Rectal smooth muscle tissue (tissue), 1 donor: ENCODE measurements around the gene B9D2.

ENCODE experiments used
- H3K27ac ChIP-seq: one replicate; pipeline ENCODE4 v1.7.0; 2013; ENCODE audit warnings: low read depth, low read length, inconsistent platforms
- H3K27me3 ChIP-seq: one replicate; pipeline ENCODE4 v1.7.0; 2013; ENCODE audit warnings: low read length; ENCODE audit not compliant: control insufficient read depth, insufficient read depth
- H3K36me3 ChIP-seq: one replicate; pipeline ENCODE4 v1.7.0; 2013; ENCODE audit warnings: low read length; ENCODE audit not compliant: control insufficient read depth, insufficient read depth
- H3K4me1 ChIP-seq: one replicate; pipeline ENCODE4 v1.7.0; 2013; ENCODE audit warnings: low read length; ENCODE audit not compliant: control insufficient read depth, insufficient read depth
- H3K4me3 ChIP-seq: one replicate; pipeline ENCODE4 v1.7.0; 2013; ENCODE audit warnings: low read length
- H3K9ac ChIP-seq: one replicate; pipeline ENCODE4 v1.7.0; 2013; ENCODE audit warnings: low read length

The B9D2 gene

DNA sequence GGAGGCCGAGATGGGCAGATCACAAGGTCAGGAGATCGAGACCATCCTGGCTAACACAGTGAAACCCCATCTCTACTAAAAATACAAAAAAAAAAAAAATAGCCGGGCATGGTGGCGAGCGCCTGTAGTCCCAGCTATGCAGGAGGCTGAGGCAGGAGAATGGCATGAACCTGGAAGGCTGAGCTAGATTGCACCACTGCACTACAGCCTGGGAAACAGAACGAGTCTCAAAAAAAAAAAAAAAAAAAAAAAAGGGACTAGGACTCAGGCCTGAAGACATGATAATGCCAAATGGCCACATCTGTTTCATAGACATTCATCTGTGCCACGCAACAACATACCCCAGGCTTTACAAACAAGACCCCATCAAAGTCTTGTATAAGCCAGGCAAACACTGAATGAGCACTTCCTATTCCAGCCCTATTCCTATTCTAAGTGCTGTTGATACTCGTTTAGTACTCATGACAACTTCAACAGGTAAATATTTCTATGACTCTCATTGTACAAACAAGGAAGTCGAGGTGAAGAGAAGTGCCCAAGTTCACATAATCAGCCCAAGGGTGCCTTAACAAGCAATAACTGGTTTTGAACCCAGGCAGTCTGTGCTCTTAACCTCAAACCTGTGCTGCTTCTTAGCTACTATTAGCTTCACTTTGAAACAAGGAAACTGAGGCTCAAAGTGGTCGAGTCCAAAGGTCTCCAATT is 1.7 kb downstream of the B9D2 start:
- Histone ChIP-seq H3K4me1 (peaks cover 8% of the 10 kb centered on the region), H3K27me3 (no peaks in the 10 kb centered on the region), H3K36me3 (peaks cover 2% of the 10 kb centered on the region), H3K9ac (no peak overlapping the region), H3K4me3 (no peak overlapping the region), H3K27ac (no peak overlapping the region)

DNA sequence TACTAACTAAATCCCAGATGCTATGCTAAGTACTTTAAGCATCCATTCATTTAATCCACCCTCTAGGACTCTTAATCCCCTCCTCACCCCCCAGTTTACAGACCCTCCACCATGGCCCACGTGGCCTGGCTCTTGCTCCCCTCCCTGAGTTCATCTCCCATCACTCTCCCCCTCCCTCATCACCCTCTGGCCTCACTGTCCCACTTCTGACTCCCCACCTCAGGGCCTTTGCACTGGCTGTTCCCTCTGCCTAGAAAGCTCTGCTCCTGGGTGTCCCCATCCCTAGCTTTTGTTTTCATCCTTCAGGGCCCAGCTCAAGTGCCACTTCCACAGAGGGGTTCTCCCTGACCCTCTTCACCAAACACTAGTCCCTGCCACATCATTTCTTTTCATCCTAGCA is 4.2 kb downstream of the B9D2 start:
- Histone ChIP-seq H3K4me3 (no peak overlapping the region), H3K4me1 (peaks cover 7% of the 10 kb centered on the region)

DNA sequence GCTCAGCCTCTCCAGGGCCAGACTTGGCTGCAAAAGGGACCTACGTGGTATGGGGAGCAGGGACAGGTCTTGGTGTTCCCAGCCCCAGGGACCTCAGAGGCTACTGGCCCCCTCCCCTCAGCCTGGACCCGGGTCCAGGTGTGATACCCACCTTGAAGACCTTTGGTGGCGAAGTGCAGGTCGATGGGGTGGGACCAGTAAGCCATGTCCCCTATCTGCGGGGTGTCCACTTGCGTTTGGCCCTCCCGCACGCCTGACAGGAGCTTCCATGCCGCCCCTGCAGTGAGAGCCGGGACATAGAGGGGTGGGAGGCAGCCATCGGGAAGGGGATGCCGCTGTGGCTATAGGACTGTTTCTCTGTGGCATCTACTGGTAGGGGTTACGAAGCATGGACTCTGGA is 6.2 kb downstream of the B9D2 start:
- Histone ChIP-seq H3K9ac (no peak overlapping the region), H3K27me3 (no peaks in the 10 kb centered on the region), H3K4me3 (no peak overlapping the region), H3K36me3 (peaks cover 2% of the 10 kb centered on the region), H3K4me1 (peaks cover 3% of the 10 kb centered on the region), H3K27ac (no peak overlapping the region)

More for the DNA sequence above, 4.2 kb downstream of the B9D2 start:
- Histone ChIP-seq H3K27me3 (no peaks in the 10 kb centered on the region), H3K27ac (no peak overlapping the region), H3K9ac (no peak overlapping the region), H3K36me3 (peaks cover 2% of the 10 kb centered on the region)

DNA sequence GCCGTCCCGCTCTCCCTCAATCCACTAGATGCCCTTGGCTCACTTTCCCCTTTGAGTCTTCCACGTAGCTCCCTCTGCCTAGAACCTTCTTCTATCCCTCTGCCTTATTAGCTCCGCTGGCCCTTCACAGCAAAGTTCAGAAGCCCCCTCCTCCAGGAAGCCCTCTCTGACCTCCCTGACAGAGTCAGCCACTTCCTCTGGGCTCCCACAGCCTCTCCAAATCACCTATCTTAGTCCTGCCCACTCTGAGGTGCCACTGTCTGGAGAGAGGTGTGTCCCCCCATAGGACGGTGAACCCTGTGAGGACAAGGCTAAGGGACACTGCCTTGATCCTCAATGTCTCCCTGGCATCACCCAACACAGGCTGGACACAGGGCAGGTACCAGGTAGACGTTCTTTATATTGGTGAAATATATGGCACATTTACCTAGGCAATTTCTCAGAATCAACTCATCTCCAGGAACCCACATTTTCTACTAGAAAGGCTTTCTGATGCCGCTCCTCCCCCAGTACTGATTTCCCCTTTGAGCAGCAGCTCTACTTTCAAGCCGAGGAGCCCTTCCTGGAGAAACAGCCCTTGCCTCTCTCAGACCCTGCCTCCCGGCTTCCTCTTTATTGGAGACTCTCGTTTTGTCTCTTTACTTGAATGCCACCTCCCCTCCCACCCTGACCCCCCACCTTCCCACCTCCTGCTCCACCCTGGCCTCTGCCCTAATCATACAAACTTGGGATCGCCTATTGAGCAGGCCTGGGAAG is 6.8 kb downstream of the B9D2 start:
- peaks cover 2% of the 10 kb centered on the region for H3K36me3 ChIP-seq
- H3K27ac ChIP-seq: no peak overlapping the region
- no peaks in the 10 kb centered on the region for H3K27me3 ChIP-seq
- peaks cover 3% of the 10 kb centered on the region for H3K4me1 ChIP-seq
- H3K4me3 ChIP-seq: no peak overlapping the region
- H3K9ac ChIP-seq: no peak overlapping the region

DNA sequence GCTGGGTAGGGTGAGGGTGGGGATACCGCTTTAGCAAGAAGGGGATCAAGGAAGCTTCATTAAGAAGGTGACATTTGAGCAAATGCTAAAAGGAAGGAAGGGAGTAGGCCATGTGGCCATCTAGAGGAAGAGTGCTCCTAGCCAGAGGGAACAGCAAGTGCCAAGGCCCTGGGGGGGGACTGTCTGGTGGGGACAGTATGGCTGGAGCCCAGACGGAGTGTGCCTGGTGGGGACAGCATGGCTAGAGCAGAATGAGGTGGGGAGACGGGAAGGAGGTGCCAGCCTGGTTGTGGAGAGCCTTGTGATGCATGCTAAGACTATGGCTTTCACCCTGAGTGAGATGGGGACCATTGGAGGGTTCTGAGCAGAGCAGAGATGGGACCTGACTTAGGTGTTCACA is 8.1 kb downstream of the B9D2 start:
- Histone ChIP-seq H3K4me3 (no peak overlapping the region), H3K9ac (no peak overlapping the region), H3K36me3 (peaks cover under 1% of the 10 kb centered on the region), H3K4me1 (peaks cover 5% of the 10 kb centered on the region), H3K27ac (no peak overlapping the region), H3K27me3 (peaks cover 3% of the 10 kb centered on the region)

DNA sequence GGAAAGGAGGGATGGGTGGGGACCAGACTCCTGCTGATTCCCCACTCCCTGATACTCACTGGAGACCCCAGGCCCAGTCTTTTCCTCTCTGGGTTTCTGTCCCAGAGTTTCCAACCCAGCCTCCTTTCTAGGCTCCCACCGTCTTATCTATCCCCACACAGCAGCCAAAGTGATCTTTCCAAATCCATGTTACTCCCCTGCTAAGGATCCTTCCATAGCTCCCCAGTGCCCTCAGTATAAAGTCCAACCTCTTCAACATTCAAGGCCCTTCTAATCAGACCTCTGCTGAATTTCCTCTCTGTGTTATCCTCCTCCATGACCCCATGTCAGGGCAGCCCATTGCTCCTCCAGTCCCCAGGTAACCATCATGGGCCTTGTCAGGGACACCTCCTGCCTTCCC is 8.9 kb downstream of the B9D2 start:
- H3K36me3 ChIP-seq: no peaks in the 10 kb centered on the region
- H3K4me3 ChIP-seq: no peak overlapping the region
- no peak overlapping the region for H3K27ac ChIP-seq
- peaks cover 5% of the 10 kb centered on the region for H3K4me1 ChIP-seq
- peaks cover 4% of the 10 kb centered on the region for H3K27me3 ChIP-seq
- H3K9ac ChIP-seq: no peak overlapping the region

DNA sequence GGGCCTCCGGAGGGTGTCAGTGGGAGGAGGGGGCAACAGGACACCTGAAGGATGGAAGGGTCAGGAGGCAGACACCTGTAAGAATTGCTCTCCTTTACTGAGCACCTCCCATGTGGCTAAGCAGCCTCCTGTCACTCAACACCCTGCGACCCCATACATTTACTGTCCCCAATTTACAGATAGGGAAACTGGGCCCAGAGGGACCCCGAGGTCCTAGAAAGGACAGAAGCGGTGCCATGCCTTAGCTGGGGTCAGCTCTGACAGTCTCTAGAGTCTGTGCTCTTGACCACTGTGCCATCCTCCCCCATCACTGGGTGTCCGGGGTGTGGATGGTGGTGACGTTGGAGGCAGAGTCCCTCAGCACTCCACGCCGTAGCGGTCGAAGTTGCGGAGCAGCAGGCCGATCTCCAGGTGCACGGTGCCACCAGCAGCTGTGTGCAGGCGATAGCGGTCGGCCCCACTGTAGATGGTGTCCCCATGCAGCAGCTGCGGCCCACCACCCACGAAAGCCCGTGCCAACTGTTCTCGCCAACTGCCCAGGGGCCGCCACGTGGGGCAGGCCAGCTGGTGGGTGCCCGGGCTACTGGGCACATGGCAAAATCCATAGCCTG is 9.5 kb downstream of the B9D2 start:
- peaks cover 5% of the 10 kb centered on the region for H3K4me1 ChIP-seq
- H3K9ac ChIP-seq: peak overlapping the region; percentile 57

DNA sequence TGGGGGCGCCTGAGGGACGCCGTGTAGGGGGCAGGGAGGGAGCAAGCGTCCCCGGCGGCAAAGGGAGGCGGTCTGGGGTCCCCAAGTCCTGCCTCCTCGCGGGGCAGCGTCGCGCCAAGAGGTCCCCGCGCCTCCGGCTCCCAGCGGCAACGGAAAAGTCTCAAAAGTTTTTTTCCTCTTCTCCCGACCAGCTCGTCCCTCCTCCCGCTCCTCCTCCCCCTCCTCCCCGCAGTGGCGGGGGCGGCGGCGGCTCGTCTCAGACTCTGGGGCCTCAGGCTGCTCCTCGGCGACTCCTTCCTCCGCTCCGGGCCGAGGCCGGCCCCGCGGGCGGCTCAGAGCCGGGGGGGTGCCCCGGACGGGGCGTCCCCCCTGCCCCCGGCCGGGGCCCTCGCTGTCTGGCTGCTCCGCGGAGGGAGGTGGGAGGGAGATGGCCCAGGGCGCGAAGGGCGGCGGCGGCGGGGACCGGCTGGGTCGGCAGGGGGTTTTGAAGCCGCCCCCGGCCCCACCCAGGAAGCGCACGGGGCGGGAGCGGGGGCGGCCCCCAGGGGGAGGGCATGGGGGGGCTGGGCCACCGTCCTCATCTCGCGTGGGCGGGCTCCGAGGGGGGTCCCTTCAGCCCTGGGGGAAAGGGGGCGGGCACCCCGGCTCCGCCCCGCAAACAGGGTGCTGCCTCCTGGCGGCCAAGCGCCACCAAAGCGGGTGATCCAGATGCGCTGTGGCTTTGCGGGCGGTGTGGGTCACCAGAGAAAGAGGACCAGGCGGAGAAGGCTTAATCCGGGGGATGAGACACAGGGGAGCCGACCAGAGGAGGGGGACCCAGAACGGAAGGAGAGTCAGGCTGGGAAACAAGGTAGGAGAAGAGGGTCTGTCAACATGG is 10.2 kb downstream of the B9D2 start, which contains the start of gene TGFB1:
Gene TGFB1 (minus strand): TSS at position 457 of the 877 bp plus-strand sequence. CDS start 878 bp downstream, outside the sequence.
- Histone ChIP-seq H3K36me3 (peaks cover 2% of the 10 kb centered on the region), H3K9ac (peak within 1 kb of the TSS; percentile 57), H3K27me3 (peaks cover 4% of the 10 kb centered on the region), H3K27ac (peak within 1 kb of the TSS; percentile 76), H3K4me3 (peak within 1 kb of the TSS; percentile 97), H3K4me1 (peaks cover 5% of the 10 kb centered on the region)

More for the DNA sequence above, 9.5 kb downstream of the B9D2 start:
- H3K27me3 ChIP-seq: peaks cover 4% of the 10 kb centered on the region
- H3K27ac ChIP-seq: peak overlapping the region; percentile 76
- peak overlapping the region; percentile 54 for H3K4me3 ChIP-seq
- no peaks in the 10 kb centered on the region for H3K36me3 ChIP-seq

DNA sequence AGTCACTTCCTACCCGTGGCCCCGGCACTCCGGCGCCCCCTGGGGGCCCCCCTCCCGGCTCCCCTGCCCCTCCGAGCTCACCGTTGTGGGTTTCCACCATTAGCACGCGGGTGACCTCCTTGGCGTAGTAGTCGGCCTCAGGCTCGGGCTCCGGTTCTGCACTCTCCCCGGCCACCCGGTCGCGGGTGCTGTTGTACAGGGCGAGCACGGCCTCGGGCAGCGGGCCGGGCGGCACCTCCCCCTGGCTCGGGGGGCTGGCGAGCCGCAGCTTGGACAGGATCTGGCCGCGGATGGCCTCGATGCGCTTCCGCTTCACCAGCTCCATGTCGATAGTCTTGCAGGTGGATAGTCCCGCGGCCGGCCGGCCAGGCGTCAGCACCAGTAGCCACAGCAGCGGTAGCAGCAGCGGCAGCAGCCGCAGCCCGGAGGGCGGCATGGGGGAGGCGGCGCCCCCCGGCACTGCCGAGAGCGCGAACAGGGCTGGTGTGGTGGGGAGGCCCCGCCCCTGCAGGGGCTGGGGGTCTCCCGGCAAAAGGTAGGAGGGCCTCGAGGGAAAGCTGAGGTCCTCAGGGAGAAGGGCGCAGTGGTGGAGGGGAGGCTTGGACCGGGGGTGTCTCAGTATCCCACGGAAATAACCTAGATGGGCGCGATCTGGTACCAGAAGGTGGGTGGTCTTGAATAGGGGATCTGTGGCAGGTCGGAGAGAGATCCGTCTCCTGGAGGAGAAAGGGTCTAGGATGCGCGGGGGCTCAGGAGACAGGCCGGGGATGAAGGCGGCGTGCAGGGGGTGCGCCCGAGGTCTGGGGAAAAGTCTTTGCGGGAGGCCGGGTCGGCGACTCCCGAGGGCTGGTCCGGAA is 11.1 kb downstream of the B9D2 start:
- Histone ChIP-seq H3K27me3 (peaks cover 4% of the 10 kb centered on the region), H3K36me3 (peaks cover 5% of the 10 kb centered on the region), H3K27ac (peak overlapping the region; percentile 76), H3K9ac (peak overlapping the region; percentile 40), H3K4me3 (peak overlapping the region; percentile 97), H3K4me1 (peaks cover 5% of the 10 kb centered on the region)

DNA sequence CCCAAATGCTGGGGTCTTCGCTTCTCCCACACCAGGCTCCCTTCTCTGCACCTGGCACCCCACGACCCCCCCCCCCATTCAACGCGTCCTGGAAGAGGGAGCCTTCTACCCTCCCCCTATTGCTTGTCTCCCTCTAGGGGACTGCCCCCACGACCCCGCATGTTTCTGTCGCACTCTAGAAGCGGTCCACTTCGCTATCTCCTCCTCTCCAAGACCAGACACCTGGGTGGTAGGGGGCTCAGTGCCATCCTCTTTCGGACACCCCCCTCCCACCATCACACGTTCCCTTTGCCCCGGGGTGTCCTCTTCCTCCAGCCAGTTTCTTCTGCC is 11.7 kb downstream of the B9D2 start:
- Histone ChIP-seq H3K27me3 (peaks cover 4% of the 10 kb centered on the region), H3K4me1 (peaks cover 5% of the 10 kb centered on the region), H3K9ac (peak overlapping the region; percentile 22), H3K36me3 (peaks cover 5% of the 10 kb centered on the region), H3K4me3 (peak overlapping the region; percentile 97), H3K27ac (no peak overlapping the region)
